NCI-H345 treated with DMSO at 0.1 percent for 48 hours (cell line): ENCODE measurements around the gene GPR183.

Experiments used
- DNase-seq: peaks from one replicate; lab custom pipeline; 2025; ENCODE audit not compliant: unreplicated experiment; lab: John Stamatoyannopoulos, UW

Gene GPR183

DNA sequence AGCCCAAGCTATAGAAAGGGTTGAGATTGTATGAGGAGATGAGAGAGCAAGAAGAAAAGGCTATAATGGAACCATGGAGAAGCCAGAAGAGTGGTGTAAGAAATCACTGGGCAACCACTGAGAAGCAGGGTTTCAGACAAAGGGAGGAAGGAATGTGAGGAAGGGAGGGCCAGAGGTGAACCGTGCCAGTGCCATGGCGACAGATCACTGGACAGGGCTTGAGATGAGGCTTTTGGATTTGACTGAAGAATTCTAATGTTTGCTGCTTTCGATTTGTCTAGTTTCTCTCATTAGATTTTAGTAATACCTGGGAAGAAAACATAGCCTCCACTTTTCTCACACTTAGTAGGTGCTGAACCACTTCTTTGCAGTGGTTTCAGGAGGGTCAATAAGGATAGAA, 6.3 kb upstream of the GPR183 start:
- DNase-seq: no peak

DNA sequence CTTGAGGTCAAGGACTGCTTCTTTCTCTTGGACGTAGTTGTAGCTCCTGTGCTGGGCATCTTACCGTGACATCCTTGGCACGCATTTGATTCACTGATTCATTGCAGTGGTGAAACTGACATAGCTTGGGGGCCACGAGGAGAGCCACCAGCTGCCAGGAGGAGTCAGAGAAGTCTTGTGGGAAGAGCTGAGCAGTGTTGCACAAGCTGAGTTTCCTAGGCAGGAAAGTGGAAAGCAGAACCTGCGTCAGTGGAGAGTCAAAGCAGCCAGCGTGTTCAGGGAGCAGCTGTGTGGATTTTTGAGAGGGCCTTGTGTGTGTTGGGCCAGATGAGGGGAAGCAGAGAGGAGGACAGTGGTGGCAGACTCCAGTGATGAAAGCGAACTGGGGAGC, 5.3 kb upstream of the GPR183 start:
- no peak for DNase-seq

- DNase-seq: no peak
Observed at GRCh38 chr13:99311748-99312492, 4.7 kb upstream of the GPR183 start.

DNA sequence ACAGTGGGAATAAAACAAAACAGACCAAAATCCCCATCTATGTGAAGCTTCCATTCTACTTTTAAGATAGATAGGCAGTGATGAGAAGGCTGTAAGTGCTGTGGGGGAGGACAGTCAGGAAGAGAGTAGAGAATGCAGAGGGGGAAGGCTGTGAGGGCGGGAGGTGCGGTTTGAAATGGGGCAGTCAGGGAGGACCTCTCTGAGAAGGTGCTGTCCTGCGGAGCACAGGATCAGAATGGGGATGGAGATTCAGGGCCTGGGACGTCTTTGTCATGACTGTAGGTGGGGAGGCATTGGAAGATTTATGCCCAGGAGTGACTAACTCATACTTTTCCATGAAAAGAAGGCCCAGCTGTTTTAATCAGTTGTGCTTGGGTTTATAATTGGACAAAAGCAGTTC, 3.9 kb upstream of the GPR183 start:
- DNase-seq: no peak

GRCh38 chr13:99310382-99311031, 3.3 kb upstream of the GPR183 start:
- no peak for DNase-seq

- DNase-seq: no peak
Observed at GRCh38 chr13:99308471-99309087, 1.4 kb upstream of the GPR183 start.

- no peak for DNase-seq
Observed at GRCh38 chr13:99307648-99308339, 595 bp upstream of the GPR183 start.

DNA sequence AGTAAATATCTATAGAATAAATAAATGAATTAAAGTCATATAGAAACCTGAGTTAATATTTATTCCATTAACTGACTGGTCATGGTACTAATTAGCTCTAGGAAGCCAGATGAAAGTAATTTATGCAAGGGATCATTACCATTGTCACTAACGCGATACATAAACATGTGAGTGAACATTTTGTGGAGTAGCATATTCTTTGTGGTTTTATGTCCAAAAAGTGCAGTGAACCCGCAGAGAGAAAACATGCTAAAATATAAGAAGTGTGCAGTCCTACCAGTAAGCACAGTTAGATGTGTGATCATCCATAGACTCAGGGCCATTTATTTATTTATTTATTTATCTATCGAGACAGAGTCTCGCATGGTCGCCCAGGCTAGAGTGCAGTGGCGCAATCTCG, 1.6 kb downstream of the GPR183 start:
- no peak for DNase-seq

DNA sequence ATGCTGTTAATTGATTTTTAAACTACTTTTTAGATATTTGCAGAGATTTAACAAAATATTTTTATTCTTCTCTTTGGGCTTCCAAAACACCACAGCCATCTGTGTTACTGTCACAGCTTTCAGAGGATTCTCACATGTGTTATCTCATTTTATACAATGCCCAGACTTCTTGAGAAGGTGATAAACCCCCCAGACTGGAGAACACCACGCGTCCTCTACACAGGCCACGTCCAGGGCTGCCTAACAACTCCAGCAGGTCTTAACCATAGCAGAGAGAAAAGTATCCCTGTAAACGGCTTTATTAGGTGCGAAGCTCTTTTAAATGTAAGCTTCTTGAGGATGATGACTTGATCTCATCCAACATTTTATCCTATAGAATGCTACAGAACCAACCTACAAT, 2.0 kb downstream of the GPR183 start:
- DNase-seq: no peak

DNA sequence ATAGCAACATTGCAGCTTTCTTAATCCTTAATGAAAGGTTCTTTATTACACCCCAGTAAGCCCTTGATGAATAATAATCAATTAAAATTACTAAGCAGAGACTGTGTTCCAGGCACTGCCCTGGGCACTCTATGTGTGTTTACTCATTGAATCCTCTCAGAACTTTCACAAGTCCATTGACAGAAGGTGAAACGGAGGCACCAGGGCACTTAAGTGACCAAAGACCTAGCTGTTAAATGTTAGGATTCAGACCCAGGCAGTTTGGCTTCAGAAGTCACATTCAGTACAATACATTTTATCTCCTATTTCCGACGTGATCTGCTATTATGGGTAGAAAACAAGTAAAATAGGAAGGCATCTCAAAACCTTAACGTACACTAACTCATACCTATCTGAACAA, 2.7 kb downstream of the GPR183 start:
- DNase-seq: no peak

DNA sequence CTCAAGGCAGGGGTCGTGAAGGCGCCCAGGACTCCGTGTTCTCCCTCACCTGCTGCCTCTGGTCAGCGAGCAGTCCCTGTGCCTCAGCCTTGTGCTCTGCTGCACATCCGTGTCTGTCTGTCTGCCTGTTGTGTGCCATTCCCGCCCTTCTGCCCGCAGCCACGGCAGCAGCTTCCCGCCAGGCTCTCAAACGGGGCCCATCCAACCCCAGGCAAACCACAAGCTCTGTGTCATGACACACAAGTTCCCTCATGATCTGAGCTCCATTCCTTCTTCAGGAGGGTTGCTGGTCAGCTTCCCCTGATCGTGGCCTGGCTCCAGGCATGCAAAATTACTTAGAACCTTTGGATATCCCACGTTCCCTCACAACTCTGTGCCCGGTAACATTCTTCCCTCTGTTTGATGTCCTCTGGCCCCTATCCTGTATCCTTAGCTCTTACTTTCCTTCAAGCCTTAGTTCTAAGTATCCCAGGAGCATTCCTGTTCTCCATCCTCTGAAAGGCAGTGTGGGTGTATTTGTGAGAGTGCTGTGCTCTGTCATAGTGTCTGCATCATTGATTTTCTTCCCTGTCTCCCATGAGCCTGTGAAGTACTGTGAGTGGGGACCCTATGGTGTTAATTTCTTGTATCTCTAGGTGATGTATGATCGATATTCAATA, 3.2 kb downstream of the GPR183 start:
- DNase-seq: no peak

- DNase-seq: no peak
Observed at GRCh38 chr13:99302637-99303505, 4.3 kb downstream of the GPR183 start.

DNA sequence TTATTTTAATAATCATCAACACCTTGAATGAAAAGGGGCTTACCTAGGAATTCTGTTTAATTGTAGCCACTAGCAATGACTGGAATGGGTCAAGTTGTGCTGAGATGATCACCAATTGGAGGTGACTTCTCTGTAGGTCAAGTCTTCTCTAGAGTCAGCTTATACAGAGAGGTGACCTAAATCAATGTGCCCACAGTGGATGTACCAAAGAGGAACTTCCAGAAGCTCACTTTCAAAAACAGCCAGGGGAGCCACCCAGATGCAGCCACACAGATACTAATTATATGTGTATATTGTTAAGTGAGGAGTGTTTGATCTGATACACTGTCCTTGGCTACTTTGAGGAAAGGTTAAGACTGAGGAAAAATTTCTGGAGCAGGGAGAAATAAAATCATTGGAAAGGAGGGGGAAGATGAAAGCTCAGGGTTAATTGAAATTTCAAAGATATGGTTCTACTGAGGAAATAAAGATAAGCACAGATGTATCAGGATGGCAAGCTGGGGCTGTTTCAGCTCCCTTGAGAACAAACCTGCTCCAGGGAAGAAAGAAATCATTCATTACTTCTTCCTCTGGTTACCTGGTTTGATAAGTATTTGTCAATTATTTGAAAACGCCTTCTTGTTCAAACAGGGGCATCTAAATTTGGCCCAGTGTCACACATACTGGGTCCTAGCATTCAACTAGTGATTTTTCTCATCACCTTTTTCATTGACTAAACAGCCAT, 5.1 kb downstream of the GPR183 start:
- DNase-seq: no peak

- no peak for DNase-seq
Observed at GRCh38 chr13:99301056-99301838, 6.0 kb downstream of the GPR183 start.

- DNase-seq: no peak
Observed at GRCh38 chr13:99299920-99300341, 7.3 kb downstream of the GPR183 start.

DNA sequence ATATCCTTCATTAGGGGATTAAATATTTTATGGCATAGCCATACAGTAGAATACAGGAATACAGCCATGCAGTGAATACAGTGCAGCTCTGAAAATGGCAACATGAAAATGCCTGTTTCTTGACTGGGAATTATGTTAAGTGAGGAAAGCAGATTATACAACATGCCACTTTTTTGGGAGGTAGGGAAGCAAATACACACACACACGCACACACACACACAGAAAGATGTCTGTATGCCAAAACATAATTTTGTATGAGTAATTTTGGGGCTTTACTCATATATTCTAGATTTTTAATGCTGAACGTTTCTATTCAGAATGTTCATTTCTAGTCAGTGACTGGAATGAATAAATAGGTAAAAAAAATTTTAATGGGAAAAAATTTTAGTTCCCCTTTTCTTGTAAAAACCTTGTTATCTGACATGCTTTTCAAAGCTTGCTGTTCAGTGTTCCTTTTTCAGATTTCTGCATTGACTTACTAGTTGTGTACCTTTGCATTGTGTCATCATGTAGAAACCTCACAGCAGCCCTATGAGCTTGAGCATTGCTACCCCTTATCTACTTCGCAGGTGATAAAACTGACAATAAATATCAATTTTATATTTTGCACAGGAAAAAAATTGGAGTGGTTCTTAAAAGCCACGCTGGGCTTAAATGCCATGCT, 7.8 kb downstream of the GPR183 start:
- no peak for DNase-seq

DNA sequence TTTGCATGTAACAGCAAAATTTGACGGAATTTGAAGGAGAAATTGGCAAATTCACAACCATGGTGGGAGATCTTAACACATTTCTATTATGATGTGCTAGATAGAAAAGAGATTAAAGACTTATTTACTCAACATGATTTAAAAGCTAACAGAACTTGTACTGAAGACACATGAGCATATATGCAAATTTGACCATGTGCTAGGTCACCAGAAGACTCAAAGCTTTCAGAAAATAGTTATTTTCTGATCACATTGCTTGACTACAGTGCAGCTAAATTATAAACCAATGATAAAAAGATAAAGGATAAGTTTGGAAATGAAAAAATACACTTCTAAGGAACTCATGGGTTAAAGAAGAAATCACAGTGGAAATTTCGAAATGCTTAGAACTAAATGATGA, 9.1 kb downstream of the GPR183 start:
- DNase-seq: no peak

- DNase-seq: no peak
Observed at GRCh38 chr13:99297331-99297730, 9.9 kb downstream of the GPR183 start.
